ENCODE measurements around the gene XPA. TPM values are rescaled to one million over a fixed set of nuclear protein-coding genes. Genes with fewer than 3 reads are reported as not detected.

Gene XPA
- total and polyA plus RNA-seq, 2 of the 8 experiments (the other 6 are each of a cell fraction or from before 2014, with no cell fraction given), result 0.24 to 2.6 TPM

DNA sequence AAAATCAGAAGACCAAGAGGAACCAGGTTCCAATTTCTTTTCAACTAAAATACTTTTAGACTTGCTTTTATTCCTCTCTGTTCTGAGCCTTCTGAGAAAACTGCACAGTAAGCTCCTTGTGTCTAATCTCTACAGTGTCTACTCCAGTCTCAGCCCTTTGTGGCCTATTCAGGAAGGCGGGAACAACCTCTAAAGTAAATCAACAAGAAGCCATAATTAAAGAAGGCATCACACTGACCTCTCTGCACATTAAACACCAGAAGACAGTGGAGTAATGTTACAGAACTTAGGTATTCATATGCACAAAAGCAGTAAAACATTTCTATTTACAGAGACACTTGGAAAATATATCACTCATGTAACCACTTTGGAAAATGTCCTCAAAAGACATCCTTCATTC is 14.9 kb downstream of the XPA start (continued):
- TF ChIP-seq, protein P1, sequence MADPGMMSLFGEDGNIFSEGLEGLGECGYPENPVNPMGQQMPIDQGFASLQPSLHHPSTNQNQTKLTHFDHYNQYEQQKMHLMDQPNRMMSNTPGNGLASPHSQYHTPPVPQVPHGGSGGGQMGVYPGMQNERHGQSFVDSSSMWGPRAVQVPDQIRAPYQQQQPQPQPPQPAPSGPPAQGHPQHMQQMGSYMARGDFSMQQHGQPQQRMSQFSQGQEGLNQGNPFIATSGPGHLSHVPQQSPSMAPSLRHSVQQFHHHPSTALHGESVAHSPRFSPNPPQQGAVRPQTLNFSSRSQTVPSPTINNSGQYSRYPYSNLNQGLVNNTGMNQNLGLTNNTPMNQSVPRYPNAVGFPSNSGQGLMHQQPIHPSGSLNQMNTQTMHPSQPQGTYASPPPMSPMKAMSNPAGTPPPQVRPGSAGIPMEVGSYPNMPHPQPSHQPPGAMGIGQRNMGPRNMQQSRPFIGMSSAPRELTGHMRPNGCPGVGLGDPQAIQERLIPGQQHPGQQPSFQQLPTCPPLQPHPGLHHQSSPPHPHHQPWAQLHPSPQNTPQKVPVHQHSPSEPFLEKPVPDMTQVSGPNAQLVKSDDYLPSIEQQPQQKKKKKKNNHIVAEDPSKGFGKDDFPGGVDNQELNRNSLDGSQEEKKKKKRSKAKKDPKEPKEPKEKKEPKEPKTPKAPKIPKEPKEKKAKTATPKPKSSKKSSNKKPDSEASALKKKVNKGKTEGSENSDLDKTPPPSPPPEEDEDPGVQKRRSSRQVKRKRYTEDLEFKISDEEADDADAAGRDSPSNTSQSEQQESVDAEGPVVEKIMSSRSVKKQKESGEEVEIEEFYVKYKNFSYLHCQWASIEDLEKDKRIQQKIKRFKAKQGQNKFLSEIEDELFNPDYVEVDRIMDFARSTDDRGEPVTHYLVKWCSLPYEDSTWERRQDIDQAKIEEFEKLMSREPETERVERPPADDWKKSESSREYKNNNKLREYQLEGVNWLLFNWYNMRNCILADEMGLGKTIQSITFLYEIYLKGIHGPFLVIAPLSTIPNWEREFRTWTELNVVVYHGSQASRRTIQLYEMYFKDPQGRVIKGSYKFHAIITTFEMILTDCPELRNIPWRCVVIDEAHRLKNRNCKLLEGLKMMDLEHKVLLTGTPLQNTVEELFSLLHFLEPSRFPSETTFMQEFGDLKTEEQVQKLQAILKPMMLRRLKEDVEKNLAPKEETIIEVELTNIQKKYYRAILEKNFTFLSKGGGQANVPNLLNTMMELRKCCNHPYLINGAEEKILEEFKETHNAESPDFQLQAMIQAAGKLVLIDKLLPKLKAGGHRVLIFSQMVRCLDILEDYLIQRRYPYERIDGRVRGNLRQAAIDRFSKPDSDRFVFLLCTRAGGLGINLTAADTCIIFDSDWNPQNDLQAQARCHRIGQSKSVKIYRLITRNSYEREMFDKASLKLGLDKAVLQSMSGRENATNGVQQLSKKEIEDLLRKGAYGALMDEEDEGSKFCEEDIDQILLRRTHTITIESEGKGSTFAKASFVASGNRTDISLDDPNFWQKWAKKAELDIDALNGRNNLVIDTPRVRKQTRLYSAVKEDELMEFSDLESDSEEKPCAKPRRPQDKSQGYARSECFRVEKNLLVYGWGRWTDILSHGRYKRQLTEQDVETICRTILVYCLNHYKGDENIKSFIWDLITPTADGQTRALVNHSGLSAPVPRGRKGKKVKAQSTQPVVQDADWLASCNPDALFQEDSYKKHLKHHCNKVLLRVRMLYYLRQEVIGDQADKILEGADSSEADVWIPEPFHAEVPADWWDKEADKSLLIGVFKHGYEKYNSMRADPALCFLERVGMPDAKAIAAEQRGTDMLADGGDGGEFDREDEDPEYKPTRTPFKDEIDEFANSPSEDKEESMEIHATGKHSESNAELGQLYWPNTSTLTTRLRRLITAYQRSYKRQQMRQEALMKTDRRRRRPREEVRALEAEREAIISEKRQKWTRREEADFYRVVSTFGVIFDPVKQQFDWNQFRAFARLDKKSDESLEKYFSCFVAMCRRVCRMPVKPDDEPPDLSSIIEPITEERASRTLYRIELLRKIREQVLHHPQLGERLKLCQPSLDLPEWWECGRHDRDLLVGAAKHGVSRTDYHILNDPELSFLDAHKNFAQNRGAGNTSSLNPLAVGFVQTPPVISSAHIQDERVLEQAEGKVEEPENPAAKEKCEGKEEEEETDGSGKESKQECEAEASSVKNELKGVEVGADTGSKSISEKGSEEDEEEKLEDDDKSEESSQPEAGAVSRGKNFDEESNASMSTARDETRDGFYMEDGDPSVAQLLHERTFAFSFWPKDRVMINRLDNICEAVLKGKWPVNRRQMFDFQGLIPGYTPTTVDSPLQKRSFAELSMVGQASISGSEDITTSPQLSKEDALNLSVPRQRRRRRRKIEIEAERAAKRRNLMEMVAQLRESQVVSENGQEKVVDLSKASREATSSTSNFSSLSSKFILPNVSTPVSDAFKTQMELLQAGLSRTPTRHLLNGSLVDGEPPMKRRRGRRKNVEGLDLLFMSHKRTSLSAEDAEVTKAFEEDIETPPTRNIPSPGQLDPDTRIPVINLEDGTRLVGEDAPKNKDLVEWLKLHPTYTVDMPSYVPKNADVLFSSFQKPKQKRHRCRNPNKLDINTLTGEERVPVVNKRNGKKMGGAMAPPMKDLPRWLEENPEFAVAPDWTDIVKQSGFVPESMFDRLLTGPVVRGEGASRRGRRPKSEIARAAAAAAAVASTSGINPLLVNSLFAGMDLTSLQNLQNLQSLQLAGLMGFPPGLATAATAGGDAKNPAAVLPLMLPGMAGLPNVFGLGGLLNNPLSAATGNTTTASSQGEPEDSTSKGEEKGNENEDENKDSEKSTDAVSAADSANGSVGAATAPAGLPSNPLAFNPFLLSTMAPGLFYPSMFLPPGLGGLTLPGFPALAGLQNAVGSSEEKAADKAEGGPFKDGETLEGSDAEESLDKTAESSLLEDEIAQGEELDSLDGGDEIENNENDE (IDR thresholded peaks at IDR 0.05; ENCODE audit: insufficient replicate concordance, low read length), result no peak
- TF ChIP-seq POLR2A (IDR thresholded peaks at IDR 0.05; ENCODE audit: control extremely low read depth in 1 of 2, low read depth in 2 of 2, low read length in 2 of 2), result no peak
